IPS DF 19.7 (cell line): ENCODE data around the gene EPS15.
"Not testable (repeated sequence)": the region's sequence is repeated elsewhere in the genome, so short reads cannot be mapped to it uniquely, and the experiment has no call there.

Source experiments
- DNase-seq: peaks from one replicate; pipeline ENCODE4 v3.0.0-alpha.2; 2013; ENCODE audit warnings: low read depth, low spot score

Gene EPS15

DNA sequence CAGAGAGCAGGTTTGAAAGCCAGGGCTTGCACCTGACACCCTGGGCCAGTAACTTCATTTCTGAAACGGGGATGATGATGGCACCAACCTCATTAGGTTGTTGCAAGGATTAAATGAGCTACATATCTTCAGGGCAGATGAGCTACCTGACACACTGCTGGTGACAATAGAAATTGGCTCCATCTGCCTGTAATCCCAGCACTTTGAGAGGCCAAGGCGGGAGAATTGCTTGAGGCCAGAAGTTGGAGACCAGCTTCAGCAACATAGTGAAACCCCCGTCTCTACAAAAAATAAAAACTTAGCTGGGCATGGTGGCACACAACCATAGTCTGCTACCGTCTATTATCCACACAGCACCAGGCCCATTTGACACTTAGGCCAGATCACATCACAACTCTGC is 182.4 kb downstream of the EPS15 start:
- DNase-seq, result no peak

- DNase-seq, result no peak
Measured at GRCh38 chr1:51336004-51336403, 183.1 kb downstream of the EPS15 start.

DNA sequence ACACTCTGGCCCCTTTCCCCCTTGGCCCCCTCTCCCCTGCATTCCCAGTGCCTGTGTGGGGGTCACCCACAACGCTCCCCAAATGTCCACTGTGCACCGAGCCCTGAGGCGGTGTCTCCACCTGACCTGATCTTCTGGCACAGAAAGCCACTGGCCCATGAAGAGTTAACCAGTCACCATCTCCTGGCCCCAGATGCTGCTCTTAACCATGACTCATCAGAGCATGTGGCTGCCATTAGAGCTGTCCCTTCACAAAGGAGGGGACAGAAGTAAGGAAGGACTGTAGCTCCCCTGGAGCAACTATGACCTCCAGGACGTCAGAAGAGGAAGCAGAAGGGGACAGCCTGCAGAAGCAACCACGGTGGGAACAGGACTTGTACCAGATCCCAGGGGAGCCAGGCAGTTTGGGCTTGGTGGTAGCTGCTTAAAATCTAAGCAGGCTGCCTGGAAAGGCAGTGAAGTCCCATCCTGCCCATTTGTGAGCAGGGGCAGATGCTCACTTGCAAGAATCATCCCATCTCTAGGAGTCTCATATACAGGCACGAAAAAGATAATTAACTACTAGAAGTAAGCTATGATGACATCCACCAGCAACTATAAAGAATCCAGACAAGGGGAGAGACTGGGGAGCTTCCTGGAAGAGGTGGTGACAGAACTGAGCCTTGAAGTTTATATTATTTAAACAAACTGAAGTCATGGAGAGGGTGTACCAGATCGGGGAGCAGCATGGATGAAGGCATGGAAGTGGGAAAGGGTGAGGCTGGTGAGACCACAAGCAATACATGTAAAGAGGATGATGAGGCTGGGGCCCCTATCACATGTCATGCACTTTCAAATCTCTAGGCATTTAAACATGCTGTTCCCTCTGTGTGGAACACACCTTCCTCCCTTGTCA is 187.6 kb downstream of the EPS15 start:
- DNase-seq, result peak; percentile 40

- DNase-seq, result no peak
Measured at GRCh38 chr1:51330331-51331201, 188.5 kb downstream of the EPS15 start, which contains the start of gene TTC39A. Gene TTC39A (minus strand): TSS chr1:51330562. CDS start chr1:51330477, 85 bp downstream.

DNA sequence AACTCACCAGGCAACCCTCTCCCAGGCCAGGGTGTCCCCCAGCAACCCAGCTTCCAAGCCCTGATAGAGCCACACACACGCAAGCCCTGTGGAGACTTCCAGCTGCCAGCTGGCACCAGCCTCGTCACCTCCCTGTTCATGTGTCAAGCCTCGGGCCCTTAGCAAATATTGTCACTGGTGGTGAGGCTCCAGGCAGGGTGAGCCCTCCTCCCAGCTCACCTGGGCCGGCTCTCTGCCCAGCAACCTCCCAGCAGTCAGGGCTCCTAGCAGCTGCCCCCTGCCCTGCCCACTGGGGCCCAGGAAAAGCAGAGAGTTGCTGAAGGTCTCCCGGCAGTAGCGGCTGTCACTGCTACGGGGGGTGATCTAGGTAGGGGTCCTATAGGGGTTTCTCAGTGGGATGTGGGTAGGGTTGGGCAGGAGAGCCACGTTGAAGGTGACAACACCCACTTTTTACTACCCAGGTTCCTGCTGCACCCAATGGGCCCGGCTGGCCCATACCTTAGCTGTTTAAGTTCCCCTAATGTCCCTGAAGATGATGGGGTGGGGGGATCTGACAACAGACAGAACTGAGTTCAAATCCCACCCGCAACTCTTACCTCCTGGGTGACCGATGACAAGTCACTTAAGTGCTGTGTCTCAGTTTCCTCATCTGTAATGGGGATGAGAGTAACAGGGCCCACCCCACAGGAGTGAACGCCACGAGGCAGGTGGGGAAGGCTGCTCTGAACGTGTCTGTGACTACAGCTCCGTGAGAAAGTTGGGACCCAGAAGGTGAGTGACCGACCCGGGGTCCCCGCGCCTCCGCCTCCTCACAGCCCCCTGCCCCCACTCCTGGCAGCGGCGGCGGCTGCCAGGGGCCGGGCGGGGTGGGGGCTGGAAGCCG is 189.4 kb downstream of the EPS15 start:
- no peak for DNase-seq

DNA sequence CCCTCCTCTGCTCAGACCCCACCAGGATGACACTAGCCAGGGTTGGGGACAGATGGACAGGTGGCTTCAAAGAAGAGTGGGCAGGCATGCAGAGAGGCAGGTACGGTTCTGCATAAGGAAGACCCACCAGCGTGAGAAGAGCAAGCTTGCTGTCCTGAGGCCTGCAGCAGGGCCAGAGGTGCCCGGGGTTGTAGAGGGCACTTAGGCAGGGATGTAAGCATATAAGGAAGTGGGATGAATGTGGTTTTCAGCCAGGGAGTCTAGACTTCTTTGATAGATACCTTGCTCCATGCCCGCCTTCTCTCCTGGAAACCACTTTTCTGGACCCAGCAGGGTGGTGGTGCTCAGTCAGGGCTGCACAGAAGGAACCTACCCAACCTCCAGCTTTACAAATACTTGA is 190.1 kb downstream of the EPS15 start:
- no peak for DNase-seq

DNA sequence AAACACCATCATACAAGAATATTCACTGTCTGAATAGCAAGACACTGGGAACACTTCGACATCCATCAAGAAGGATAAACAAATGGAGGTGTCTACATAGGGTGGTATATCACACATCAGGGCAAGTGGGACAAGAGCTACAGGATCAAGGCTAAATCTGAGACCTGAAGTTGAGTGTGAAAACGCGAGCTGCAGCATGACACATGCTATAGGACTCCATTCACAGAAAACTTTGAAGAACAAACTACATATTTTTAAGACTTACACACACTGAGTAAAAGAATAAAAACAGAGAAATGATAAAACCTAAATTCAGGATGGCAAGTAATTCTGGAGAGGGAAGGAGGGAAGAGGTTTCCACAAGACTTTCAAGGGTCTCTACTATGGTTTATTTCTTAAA is 190.8 kb downstream of the EPS15 start:
- no peak for DNase-seq

GRCh38 chr1:51327386-51327785 is 191.7 kb downstream of the EPS15 start:
- no peak for DNase-seq

- DNase-seq, result no peak
Measured at GRCh38 chr1:51326839-51327238, 192.2 kb downstream of the EPS15 start.

DNA sequence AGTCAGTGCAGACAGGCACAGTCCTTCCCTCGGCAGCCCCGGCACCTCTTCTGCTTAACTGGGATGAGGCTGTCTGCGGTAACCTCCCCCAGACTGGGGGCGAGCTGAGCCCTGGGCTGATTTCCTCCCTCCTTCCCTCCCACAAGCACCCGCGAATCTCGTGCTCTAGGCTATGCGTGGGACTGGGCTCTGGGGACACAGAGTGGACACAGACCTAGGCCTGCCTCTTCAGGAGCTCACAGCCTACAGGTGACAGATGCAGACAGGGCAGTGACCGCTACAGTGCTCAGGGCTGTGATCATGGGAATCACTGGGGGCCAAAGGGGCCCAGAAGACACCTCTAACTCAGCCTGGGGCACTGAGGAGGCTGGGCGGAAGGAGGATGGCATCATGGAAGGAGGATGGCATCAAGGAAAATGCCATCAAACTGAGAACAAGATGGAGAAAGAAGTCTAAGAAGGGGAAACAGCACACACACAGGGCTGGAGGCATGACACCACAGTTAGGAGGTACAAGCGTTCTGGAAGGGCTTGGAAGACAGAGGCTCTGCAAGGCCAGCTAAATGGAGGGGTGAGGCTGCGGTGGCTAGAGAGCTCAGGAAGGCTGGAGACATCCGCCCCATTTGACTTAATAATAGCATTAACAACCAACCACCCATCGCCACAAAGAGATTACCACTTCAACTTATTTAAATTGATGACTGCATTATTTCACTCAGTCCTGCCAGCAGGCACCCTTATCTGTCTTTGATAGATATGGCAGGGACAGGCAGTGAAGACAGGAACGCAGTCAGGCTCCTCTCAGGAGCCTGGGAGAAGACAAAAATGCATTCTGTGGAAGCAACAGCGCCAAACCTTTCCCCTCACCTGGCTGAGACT is 192.9 kb downstream of the EPS15 start:
- DNase-seq, result no peak

DNA sequence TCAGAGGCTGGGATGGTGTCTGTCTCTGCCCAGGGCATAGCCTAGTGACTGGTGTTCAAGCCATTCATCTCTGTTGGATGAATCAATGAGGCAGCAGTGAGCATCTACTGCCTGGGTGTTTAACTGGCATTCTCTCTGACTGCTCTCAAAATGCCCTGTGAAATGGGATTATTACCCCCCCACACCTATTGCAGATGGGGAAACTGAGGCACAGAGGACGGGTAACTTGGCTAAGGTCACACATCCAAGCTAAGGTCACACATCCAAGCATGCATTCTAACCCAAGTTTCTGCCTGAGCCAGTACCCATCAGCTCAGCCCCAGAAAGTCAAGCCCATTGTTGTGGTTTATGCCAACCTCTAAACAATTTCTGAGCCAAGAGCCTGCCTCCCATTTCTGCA is 193.7 kb downstream of the EPS15 start:
- no peak for DNase-seq

DNA sequence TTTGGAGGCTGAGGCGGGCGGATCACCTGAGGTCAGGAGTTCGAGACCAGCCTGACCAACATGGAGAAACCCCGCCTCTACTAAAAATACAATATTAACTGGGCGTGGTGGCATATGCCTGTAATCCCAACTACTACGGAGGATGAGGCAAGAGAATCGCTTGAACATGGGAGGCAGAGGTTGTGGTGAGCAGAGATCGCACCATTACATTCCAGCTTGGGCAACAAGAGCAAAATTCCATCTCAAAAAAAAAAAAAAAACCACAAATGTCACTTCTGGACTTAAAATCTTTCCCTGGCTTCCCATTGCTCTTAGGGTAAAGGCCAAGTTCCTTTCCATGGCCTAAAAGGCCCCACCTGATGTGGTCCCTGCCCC is 194.1 kb downstream of the EPS15 start:
- DNase-seq, result not testable (repeated sequence)

DNA sequence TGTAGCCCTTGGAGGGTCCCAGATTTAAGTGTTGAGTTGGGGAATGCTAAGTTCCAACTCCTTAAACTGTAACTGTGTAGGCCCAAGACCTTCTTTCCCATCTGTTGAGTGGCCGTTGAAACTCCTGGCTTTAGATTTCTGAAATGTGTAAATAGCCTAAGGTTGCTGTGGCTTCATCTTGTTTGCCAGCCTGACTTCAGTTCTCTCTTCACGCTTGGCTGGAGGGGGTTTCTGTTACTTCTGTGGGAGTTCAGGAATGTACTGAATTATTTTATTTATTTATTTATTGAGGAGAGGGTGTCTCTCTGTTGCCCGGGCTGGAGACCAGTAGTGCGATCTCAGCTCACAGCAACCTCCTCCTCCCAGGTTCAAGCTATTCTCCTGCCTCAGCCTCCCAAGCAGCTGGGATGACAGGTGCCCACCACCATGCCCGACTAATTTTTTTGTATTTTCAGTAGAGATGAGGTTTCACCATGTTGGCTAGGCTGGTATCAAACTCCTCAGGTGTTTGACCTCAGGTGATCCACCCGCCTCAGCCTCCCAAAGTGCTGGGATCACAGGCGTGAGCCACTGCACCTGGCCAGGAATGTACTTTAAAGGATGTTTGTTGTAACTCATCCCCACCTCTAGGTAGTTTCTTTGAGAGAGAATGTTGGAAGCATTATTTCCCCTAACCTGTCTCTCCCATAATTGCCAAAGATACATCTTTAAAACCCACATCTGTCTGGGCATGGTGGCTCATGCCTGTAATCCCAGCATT is 194.6 kb downstream of the EPS15 start:
- no peak for DNase-seq

- DNase-seq, result no peak
Measured at GRCh38 chr1:51323778-51324177, 195.3 kb downstream of the EPS15 start.

DNA sequence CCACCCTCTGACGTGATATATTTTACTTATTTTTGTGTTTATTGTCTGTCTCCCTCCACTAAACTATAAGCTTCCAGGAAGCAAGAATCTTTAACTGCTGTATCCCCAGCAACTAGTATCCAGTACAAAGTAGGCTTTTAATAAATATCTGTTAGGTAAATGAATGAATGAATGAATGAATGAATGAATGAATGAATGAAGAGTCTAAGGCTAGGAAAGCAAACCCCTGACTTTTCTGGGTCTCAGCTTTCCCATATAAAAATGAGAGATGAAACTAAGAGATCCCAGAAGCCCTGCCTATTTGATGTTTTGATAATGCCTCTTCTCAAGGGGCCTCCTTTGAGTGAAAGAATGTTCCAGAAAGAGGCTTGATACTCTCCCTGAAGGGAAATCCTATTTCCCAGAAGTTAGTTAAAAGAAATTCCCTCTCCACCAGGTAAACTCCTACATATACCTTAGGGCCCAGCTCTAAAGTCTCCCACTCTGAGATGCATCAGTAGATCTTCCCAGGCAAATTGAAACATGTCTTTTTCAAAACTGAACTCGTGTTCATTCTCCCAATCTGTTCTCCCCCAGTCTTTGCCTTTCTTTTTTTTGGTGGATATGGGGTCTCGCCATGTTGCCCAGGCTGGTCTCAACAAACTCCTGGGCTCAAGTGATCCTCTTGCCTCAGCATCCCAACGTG is 196.5 kb downstream of the EPS15 start:
- DNase-seq, result no peak

- no peak for DNase-seq
Measured at GRCh38 chr1:51321924-51322280, 197.2 kb downstream of the EPS15 start.

- DNase-seq, result no peak
Measured at GRCh38 chr1:51320967-51321923, 197.8 kb downstream of the EPS15 start.

GRCh38 chr1:51317798-51318197 is 201.3 kb downstream of the EPS15 start:
- DNase-seq, result no peak
